ENCODE data around the gene TP63.

- TF ChIP-seq, protein P1, sequence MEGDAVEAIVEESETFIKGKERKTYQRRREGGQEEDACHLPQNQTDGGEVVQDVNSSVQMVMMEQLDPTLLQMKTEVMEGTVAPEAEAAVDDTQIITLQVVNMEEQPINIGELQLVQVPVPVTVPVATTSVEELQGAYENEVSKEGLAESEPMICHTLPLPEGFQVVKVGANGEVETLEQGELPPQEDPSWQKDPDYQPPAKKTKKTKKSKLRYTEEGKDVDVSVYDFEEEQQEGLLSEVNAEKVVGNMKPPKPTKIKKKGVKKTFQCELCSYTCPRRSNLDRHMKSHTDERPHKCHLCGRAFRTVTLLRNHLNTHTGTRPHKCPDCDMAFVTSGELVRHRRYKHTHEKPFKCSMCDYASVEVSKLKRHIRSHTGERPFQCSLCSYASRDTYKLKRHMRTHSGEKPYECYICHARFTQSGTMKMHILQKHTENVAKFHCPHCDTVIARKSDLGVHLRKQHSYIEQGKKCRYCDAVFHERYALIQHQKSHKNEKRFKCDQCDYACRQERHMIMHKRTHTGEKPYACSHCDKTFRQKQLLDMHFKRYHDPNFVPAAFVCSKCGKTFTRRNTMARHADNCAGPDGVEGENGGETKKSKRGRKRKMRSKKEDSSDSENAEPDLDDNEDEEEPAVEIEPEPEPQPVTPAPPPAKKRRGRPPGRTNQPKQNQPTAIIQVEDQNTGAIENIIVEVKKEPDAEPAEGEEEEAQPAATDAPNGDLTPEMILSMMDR (IDR thresholded peaks at IDR 0.05; ENCODE audit: low read length): no peak
- TF ChIP-seq EZH2 (IDR thresholded peaks at IDR 0.05; ENCODE audit: borderline replicate concordance, low read length): no peak
Observed at GRCh38 chr3:189690237-189690636, 59.0 kb downstream of the TP63 start.
